Placental epithelial cell (primary cell): ENCODE measurements around the gene WIF1. TPM values are rescaled to one million over a fixed set of nuclear protein-coding genes. Genes with fewer than 3 reads are reported as not detected.

Experiments
- small RNA-seq: library from RNA; depleted of rRNA; stranded (forward); fragments of <200 nt; gene quantifications from one replicate; pipeline ENCODE3, GENCODE V24; 2012
- total RNA-seq: library from RNA; depleted of rRNA; stranded (reverse); fragments of >200 nt; gene quantifications from 2 replicates; pipeline ENCODE4 v1.2.3, GENCODE V29; 2012

The WIF1 gene, protein sequence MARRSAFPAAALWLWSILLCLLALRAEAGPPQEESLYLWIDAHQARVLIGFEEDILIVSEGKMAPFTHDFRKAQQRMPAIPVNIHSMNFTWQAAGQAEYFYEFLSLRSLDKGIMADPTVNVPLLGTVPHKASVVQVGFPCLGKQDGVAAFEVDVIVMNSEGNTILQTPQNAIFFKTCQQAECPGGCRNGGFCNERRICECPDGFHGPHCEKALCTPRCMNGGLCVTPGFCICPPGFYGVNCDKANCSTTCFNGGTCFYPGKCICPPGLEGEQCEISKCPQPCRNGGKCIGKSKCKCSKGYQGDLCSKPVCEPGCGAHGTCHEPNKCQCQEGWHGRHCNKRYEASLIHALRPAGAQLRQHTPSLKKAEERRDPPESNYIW
- not detected in 2 replicates for total RNA-seq

GRCh38 chr12:65121049-65121955, at the start of gene WIF1:
TSS of gene WIF1 (minus strand) at chr12:65121305. CDS start at chr12:65121191, 114 bp downstream.

GRCh38 chr12:65169320-65170208, 48.5 kb upstream of the WIF1 start, which contains the start of gene LEMD3:
TSS of gene LEMD3 (plus strand) at chr12:65169583. CDS start at chr12:65169597, 14 bp downstream.

Small RNAs within 50 kb of the gene (small RNA-seq; reads per million reads assigned to genes)
- 0.29 reads per million, percentile 5 among the genes with 10 or more reads in this experiment for gene RNU6-166P

Other genes starting within 250 kb of the WIF1 start
- 23.6 and 35.7 TPM in 2 replicates for gene LEMD3, start 48.3 kb upstream of the WIF1 start, total RNA-seq
- gene MSRB3, start 157.4 kb upstream of the WIF1 start, total RNA-seq, result 11.8 and 15.9 TPM in 2 replicates